Measurements from ENCODE around the gene TP53BP2.
"Not testable (repeated sequence)": the region's sequence is repeated elsewhere in the genome, so short reads cannot be mapped to it uniquely, and the experiment has no call there.

Gene TP53BP2

GRCh38 chr1:223742856-223743517 is 102.8 kb downstream of the TP53BP2 start:
- no peak for DNase-seq (ENCODE audit: low read depth in 2 of 2)

- no peak for DNase-seq (ENCODE audit: low read depth in 2 of 2)
Measured at GRCh38 chr1:223741861-223742260, 103.9 kb downstream of the TP53BP2 start.

GRCh38 chr1:223740038-223740736 is 105.6 kb downstream of the TP53BP2 start:
- DNase-seq (ENCODE audit: low read depth in 2 of 2) = not testable (repeated sequence)

- no peak for DNase-seq (ENCODE audit: low read depth in 2 of 2)
Measured at GRCh38 chr1:223739366-223740037, 106.2 kb downstream of the TP53BP2 start.

- DNase-seq (ENCODE audit: low read depth in 2 of 2) = no peak
Measured at GRCh38 chr1:223738465-223739365, 107.0 kb downstream of the TP53BP2 start.

- DNase-seq (ENCODE audit: low read depth in 2 of 2) = no peak
Measured at GRCh38 chr1:223737342-223737741, 108.4 kb downstream of the TP53BP2 start.

- not testable (repeated sequence) for DNase-seq (ENCODE audit: low read depth in 2 of 2)
Measured at GRCh38 chr1:223736638-223737037, 109.1 kb downstream of the TP53BP2 start.

GRCh38 chr1:223733898-223734852 is 111.6 kb downstream of the TP53BP2 start:
- no peak for DNase-seq (ENCODE audit: low read depth in 2 of 2)

- no peak for DNase-seq (ENCODE audit: low read depth in 2 of 2)
Measured at GRCh38 chr1:223732993-223733798, 112.6 kb downstream of the TP53BP2 start.

- DNase-seq (ENCODE audit: low read depth in 2 of 2) = no peak
Measured at GRCh38 chr1:223731133-223731770, 114.5 kb downstream of the TP53BP2 start.

GRCh38 chr1:223730479-223731132 is 115.1 kb downstream of the TP53BP2 start:
- DNase-seq (ENCODE audit: low read depth in 2 of 2) = no peak

GRCh38 chr1:223729906-223730305 is 115.8 kb downstream of the TP53BP2 start:
- DNase-seq (ENCODE audit: low read depth in 2 of 2) = no peak
